Left ventricle myocardium inferior (tissue), 1 donor: Measurements from ENCODE around the gene LRRC8D. TPM values are rescaled to one million over a fixed set of nuclear protein-coding genes. Genes with fewer than 3 reads are reported as not detected.

Experiments used
- DNase-seq: peaks from one replicate; pipeline ENCODE4 v3.0.0-alpha.2; 2020
- H3K27ac ChIP-seq: fragments of 200-600 bp; replicated peaks from 2 replicates; pipeline ENCODE4 v1.8.0; 2021
- H3K27me3 ChIP-seq: fragments of 200-600 bp; 2 replicates; pipeline ENCODE4 v1.8.0; 2021; ENCODE audit warnings: low read depth
- H3K36me3 ChIP-seq: fragments of 200-600 bp; 2 replicates; pipeline ENCODE4 v1.8.0; 2021
- H3K4me1 ChIP-seq: fragments of 200-600 bp; 2 replicates; pipeline ENCODE4 v1.8.0; 2021
- H3K4me3 ChIP-seq: fragments of 200-600 bp; 2 replicates; pipeline ENCODE4 v1.8.0; 2021; ENCODE audit warnings: mild to moderate bottlenecking, moderate library complexity
- H3K9me3 ChIP-seq: fragments of 200-600 bp; replicated peaks from 2 replicates; pipeline ENCODE4 v1.8.0; 2021
- intact Hi-C: fragments of 100-400 bp; cut with micrococcal nuclease; formaldehyde crosslinking; loops from one replicate; pipeline ENCODE4 v1.11.0; 2022
- total RNA-seq: library from RNA; stranded (reverse); fragmentation: NEBNext Ultra II Directional; extraction: Animal tissue kit (Norgen Biotek cat#: 25700); gene quantifications from one replicate; pipeline ENCODE4 v1.2.1, GENCODE V29; 2021
- TF ChIP-seq, protein P1 (sequence below): fragments of 200-600 bp; IDR thresholded peaks from 2 replicates; pipeline ENCODE4 v1.8.0; 2021; ENCODE audit warnings: antibody characterized with exemption, mild to moderate bottlenecking, borderline replicate concordance
- donor health status: DM: no; HTN: yes; CAD: no; lungs with severe emphysema.

Gene LRRC8D
- total RNA-seq, 1 donor from 2014 or later: 6.4 TPM

DNA sequence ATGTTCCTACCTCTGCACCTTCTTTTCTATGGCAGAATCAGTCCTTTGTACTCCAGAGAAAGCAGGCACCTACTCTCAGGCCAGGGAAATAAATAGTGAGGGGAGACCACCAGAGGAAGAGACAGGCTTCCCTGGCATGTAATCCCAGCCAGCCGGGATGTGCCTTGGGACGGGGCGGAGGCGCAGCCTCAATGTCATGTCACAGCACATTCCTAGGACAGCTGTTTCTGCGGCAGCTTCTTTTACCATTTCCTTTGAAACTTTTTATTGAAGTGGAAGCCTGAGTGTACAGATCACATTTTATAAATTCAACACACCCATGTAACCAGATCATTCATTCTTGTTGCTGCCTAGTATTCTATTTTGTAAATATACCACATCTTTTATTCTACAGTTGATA, 106.2 kb downstream of the LRRC8D start:
- Histone ChIP-seq H3K4me1 (peaks cover 16% of the 10 kb centered on the region), H3K36me3 (peaks cover 11% of the 10 kb centered on the region), H3K27me3 (no peaks in the 10 kb centered on the region), H3K27ac (peak overlapping the region; percentile 8), H3K4me3 (no peak overlapping the region), H3K9me3 (peaks cover 10% of the 10 kb centered on the region)
- no peak for DNase-seq
- TF ChIP-seq, protein P1, sequence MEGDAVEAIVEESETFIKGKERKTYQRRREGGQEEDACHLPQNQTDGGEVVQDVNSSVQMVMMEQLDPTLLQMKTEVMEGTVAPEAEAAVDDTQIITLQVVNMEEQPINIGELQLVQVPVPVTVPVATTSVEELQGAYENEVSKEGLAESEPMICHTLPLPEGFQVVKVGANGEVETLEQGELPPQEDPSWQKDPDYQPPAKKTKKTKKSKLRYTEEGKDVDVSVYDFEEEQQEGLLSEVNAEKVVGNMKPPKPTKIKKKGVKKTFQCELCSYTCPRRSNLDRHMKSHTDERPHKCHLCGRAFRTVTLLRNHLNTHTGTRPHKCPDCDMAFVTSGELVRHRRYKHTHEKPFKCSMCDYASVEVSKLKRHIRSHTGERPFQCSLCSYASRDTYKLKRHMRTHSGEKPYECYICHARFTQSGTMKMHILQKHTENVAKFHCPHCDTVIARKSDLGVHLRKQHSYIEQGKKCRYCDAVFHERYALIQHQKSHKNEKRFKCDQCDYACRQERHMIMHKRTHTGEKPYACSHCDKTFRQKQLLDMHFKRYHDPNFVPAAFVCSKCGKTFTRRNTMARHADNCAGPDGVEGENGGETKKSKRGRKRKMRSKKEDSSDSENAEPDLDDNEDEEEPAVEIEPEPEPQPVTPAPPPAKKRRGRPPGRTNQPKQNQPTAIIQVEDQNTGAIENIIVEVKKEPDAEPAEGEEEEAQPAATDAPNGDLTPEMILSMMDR: no peak
- intact Hi-C loops: no loop called here

DNA sequence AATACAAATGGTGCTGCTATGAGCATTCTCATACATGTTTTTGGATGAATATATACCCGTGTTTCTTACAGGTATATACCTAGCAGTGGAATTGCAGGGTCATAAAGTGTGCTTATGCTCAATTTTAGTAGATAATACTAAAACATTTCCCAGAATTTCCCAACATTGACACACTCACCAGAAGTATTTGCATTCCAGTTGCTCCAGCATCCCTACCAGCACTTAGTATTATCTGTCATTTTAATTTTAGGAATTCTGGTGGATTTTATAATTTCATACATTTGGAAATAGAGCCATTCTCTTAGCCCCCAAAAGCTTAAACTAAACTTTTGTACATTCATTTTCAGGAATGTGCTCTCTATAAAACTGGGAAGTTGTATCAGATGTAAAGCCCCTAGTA, 106.6 kb downstream of the LRRC8D start:
- Histone ChIP-seq H3K4me3 (no peak overlapping the region), H3K9me3 (peaks cover 10% of the 10 kb centered on the region), H3K36me3 (peaks cover 11% of the 10 kb centered on the region), H3K27ac (no peak overlapping the region), H3K4me1 (peaks cover 16% of the 10 kb centered on the region), H3K27me3 (no peaks in the 10 kb centered on the region)
- intact Hi-C loops: no loop called here
- no peak for DNase-seq
- TF ChIP-seq, protein P1: no peak

DNA sequence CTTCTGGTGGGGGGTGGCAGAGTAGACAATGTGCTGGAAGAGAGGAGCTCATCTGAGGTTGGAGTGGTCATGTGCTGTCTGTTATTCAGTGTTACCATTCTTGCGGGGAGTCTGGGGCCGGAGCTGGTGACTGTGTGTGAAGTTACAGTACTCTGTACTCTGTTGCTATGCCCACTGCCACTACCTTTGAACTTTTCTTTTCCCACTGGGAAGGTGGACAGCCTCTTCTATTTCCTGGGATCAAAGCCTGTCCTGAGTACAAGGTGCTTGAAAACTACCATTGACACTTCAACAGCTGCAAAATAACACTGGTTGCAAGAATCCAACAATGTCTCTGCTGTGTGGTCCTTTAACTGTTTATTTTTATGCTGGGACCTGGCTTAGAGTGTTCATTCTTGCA, 107.7 kb downstream of the LRRC8D start:
- Histone ChIP-seq H3K27ac (no peak overlapping the region), H3K36me3 (peaks cover 17% of the 10 kb centered on the region), H3K4me1 (peaks cover 16% of the 10 kb centered on the region), H3K27me3 (no peaks in the 10 kb centered on the region), H3K9me3 (peaks cover 6% of the 10 kb centered on the region), H3K4me3 (no peak overlapping the region)
- intact Hi-C loops: no loop called here
- no peak for DNase-seq
- TF ChIP-seq, protein P1: no peak

DNA sequence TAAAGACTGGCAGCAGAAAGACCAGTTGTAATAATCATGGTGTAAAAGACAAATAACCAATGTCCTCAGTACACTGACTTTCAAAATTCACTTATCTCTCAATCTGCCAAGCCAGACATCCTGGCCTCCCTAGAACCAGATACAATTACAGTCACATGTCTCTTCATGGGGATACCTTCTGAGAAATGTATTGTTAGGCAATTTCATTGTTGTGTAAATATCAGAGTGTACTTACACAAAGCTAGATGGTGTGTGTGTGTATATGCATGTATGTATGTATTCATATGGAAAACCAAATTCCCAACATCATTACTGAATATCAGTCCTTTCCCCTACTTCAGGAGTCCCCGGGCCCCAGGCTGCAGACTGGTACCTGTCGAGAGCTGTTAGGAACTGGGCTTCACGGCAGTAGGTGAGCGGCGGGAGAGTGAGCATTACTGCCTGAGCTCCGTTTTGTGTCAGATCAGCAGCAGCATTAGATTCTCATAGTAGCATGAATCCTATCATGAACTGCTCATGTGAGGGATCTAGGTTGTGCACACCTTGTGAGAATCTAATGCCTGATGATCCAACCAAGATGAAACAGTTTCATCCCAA, 108.7 kb downstream of the LRRC8D start:
- peaks cover 16% of the 10 kb centered on the region for H3K4me1 ChIP-seq
- DNase-seq: no peak
- H3K4me3 ChIP-seq: no peak overlapping the region
- H3K27ac ChIP-seq: no peak overlapping the region
- TF ChIP-seq, protein P1: no peak
- peaks cover 18% of the 10 kb centered on the region for H3K36me3 ChIP-seq
- intact Hi-C loops: no loop called here
- no peaks in the 10 kb centered on the region for H3K27me3 ChIP-seq
- H3K9me3 ChIP-seq: no peaks in the 10 kb centered on the region

DNA sequence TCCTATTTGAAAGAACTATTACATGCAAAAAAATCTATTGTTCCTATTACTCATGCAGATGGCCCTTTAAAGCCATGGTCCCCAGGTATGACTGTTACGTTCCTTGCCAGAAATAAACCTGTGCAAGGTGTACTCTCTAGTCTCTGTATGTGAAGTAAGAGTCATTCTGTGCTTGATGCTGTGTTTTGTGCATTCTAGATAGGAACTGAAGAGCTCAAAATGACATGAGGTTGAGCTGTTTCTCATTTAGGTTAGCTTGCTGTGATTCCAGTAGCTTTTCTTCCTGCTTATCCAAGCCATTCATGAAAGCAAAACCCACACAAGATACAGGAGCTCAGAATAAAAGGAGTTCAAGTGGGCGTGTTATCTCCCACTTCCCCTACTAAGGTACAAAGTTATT, 109.7 kb downstream of the LRRC8D start:
- Histone ChIP-seq H3K9me3 (no peaks in the 10 kb centered on the region), H3K36me3 (peaks cover 21% of the 10 kb centered on the region), H3K4me3 (no peak overlapping the region), H3K27ac (no peak overlapping the region), H3K27me3 (no peaks in the 10 kb centered on the region), H3K4me1 (peaks cover 16% of the 10 kb centered on the region)
- TF ChIP-seq, protein P1: no peak
- DNase-seq: no peak
- intact Hi-C loops: no loop called here
